GM21367 (cell line): ENCODE data around the gene IFIH1.

Experiments used
- ATAC-seq: cut with Tn5 transposase; IDR thresholded peaks from one replicate; pipeline ENCODE4 v1.9.1; 2021; ENCODE audit not compliant: unreplicated experiment

The IFIH1 gene

GRCh38 chr2:162258686-162259085 is 59.8 kb downstream of the IFIH1 start:
- ATAC-seq, result no peak

- ATAC-seq, result no peak
Measured at GRCh38 chr2:162258169-162258568, 60.3 kb downstream of the IFIH1 start.

- ATAC-seq, result no peak
Measured at GRCh38 chr2:162257425-162257824, 61.1 kb downstream of the IFIH1 start.

GRCh38 chr2:162256591-162256991 is 61.9 kb downstream of the IFIH1 start:
- no peak for ATAC-seq

- ATAC-seq, result no peak
Measured at GRCh38 chr2:162254236-162254871, 64.1 kb downstream of the IFIH1 start.

GRCh38 chr2:162253435-162253834 is 65.0 kb downstream of the IFIH1 start:
- no peak for ATAC-seq

- ATAC-seq, result no peak
Measured at GRCh38 chr2:162252153-162252552, 66.3 kb downstream of the IFIH1 start.

- ATAC-seq, result no peak
Measured at GRCh38 chr2:162245781-162246180, 72.7 kb downstream of the IFIH1 start.

- ATAC-seq, result no peak
Measured at GRCh38 chr2:162245061-162245460, 73.4 kb downstream of the IFIH1 start.

- no peak for ATAC-seq
Measured at GRCh38 chr2:162244541-162245031, 73.9 kb downstream of the IFIH1 start.

GRCh38 chr2:162243715-162244114 is 74.8 kb downstream of the IFIH1 start:
- no peak for ATAC-seq

- ATAC-seq, result no peak
Measured at GRCh38 chr2:162243294-162243693, 75.2 kb downstream of the IFIH1 start, which contains the start of gene FAP. TSS of gene FAP (minus strand) at chr2:162243445. CDS start at chr2:162243327, 118 bp downstream.

GRCh38 chr2:162242586-162243280 is 75.8 kb downstream of the IFIH1 start:
- ATAC-seq, result no peak

GRCh38 chr2:162241571-162241970 is 76.9 kb downstream of the IFIH1 start:
- ATAC-seq, result no peak

GRCh38 chr2:162234620-162235462 is 83.6 kb downstream of the IFIH1 start:
- no peak for ATAC-seq

- ATAC-seq, result no peak
Measured at GRCh38 chr2:162233197-162233596, 85.3 kb downstream of the IFIH1 start.

- no peak for ATAC-seq
Measured at GRCh38 chr2:162232671-162233070, 85.8 kb downstream of the IFIH1 start.

GRCh38 chr2:162232027-162232426 is 86.5 kb downstream of the IFIH1 start:
- ATAC-seq, result no peak

- no peak for ATAC-seq
Measured at GRCh38 chr2:162230761-162231160, 87.7 kb downstream of the IFIH1 start.

- ATAC-seq, result no peak
Measured at GRCh38 chr2:162226836-162227235, 91.6 kb downstream of the IFIH1 start.

GRCh38 chr2:162221064-162221463 is 97.4 kb downstream of the IFIH1 start:
- peak; percentile 93 for ATAC-seq

- ATAC-seq, result no peak
Measured at GRCh38 chr2:162220368-162220767, 98.1 kb downstream of the IFIH1 start.
